Activated naive CD8-positive, alpha-beta T cell (primary cell): Measurements from ENCODE around the gene FTCD.

Source experiments
- H3K27ac Mint-ChIP-seq: one replicate; pipeline ENCODE4 v1.8.0; 2021; ENCODE audit warnings: mixed read lengths
- H3K27me3 Mint-ChIP-seq: one replicate; pipeline ENCODE4 v1.8.0; 2021; ENCODE audit warnings: mixed read lengths
- H3K36me3 Mint-ChIP-seq: one replicate; pipeline ENCODE4 v1.8.0; 2021; ENCODE audit warnings: mixed read lengths
- H3K4me1 Mint-ChIP-seq: one replicate; pipeline ENCODE4 v1.8.0; 2021; ENCODE audit warnings: low read depth, mixed read lengths
- H3K4me3 Mint-ChIP-seq: one replicate; pipeline ENCODE4 v1.8.0; 2021; ENCODE audit warnings: mild to moderate bottlenecking, mixed read lengths
- H3K9me3 Mint-ChIP-seq: one replicate; pipeline ENCODE4 v1.8.0; 2021; ENCODE audit warnings: low read depth, mixed read lengths

FTCD gene

GRCh38 chr21:46120301-46121285 is 34.8 kb downstream of the FTCD start:
- H3K4me1 Mint-ChIP-seq = no peaks in the 10 kb centered on the region
- H3K36me3 Mint-ChIP-seq = peaks cover 2% of the 10 kb centered on the region
- no peaks in the 10 kb centered on the region for H3K27me3 Mint-ChIP-seq
- H3K4me3 Mint-ChIP-seq = no peak overlapping the region
- no peak overlapping the region for H3K27ac Mint-ChIP-seq
- H3K9me3 Mint-ChIP-seq = no peaks in the 10 kb centered on the region

- H3K4me1 Mint-ChIP-seq = no peaks in the 10 kb centered on the region
- H3K4me3 Mint-ChIP-seq = no peak overlapping the region
- peaks cover 3% of the 10 kb centered on the region for H3K36me3 Mint-ChIP-seq
- H3K27me3 Mint-ChIP-seq = no peaks in the 10 kb centered on the region
- H3K9me3 Mint-ChIP-seq = no peaks in the 10 kb centered on the region
- no peak overlapping the region for H3K27ac Mint-ChIP-seq
Observed at GRCh38 chr21:46119637-46120271, 35.6 kb downstream of the FTCD start.

- H3K4me1 Mint-ChIP-seq = no peaks in the 10 kb centered on the region
- H3K27ac Mint-ChIP-seq = no peak overlapping the region
- H3K27me3 Mint-ChIP-seq = no peaks in the 10 kb centered on the region
- H3K9me3 Mint-ChIP-seq = no peaks in the 10 kb centered on the region
- H3K36me3 Mint-ChIP-seq = peaks cover 4% of the 10 kb centered on the region
- H3K4me3 Mint-ChIP-seq = no peak overlapping the region
Observed at GRCh38 chr21:46119144-46119636, 36.2 kb downstream of the FTCD start.

GRCh38 chr21:46118316-46119143 is 36.8 kb downstream of the FTCD start:
- Mint-ChIP-seq H3K4me1 (no peaks in the 10 kb centered on the region), H3K4me3 (no peak overlapping the region), H3K9me3 (no peaks in the 10 kb centered on the region), H3K36me3 (peaks cover 2% of the 10 kb centered on the region), H3K27ac (no peak overlapping the region), H3K27me3 (no peaks in the 10 kb centered on the region)

- H3K36me3 Mint-ChIP-seq = peaks cover 2% of the 10 kb centered on the region
- H3K9me3 Mint-ChIP-seq = no peaks in the 10 kb centered on the region
- H3K27me3 Mint-ChIP-seq = no peaks in the 10 kb centered on the region
- no peak overlapping the region for H3K27ac Mint-ChIP-seq
- no peaks in the 10 kb centered on the region for H3K4me1 Mint-ChIP-seq
- H3K4me3 Mint-ChIP-seq = no peak overlapping the region
Observed at GRCh38 chr21:46117586-46118315, 37.6 kb downstream of the FTCD start.

- H3K4me3 Mint-ChIP-seq = no peak overlapping the region
- H3K27me3 Mint-ChIP-seq = no peaks in the 10 kb centered on the region
- no peaks in the 10 kb centered on the region for H3K4me1 Mint-ChIP-seq
- H3K27ac Mint-ChIP-seq = no peak overlapping the region
- H3K36me3 Mint-ChIP-seq = peaks cover 2% of the 10 kb centered on the region
- no peaks in the 10 kb centered on the region for H3K9me3 Mint-ChIP-seq
Observed at GRCh38 chr21:46116776-46117585, 38.4 kb downstream of the FTCD start.

GRCh38 chr21:46116189-46116775 is 39.1 kb downstream of the FTCD start:
- Mint-ChIP-seq H3K27ac (no peak overlapping the region), H3K4me1 (no peaks in the 10 kb centered on the region), H3K9me3 (no peaks in the 10 kb centered on the region), H3K36me3 (peaks cover 2% of the 10 kb centered on the region), H3K27me3 (no peaks in the 10 kb centered on the region), H3K4me3 (no peak overlapping the region)

GRCh38 chr21:46115441-46116188 is 39.8 kb downstream of the FTCD start:
- Mint-ChIP-seq H3K27me3 (no peaks in the 10 kb centered on the region), H3K4me3 (no peak overlapping the region), H3K9me3 (no peaks in the 10 kb centered on the region), H3K27ac (no peak overlapping the region), H3K36me3 (peaks cover 2% of the 10 kb centered on the region), H3K4me1 (no peaks in the 10 kb centered on the region)

GRCh38 chr21:46114963-46115362 is 40.4 kb downstream of the FTCD start:
- H3K4me1 Mint-ChIP-seq = no peaks in the 10 kb centered on the region
- H3K27me3 Mint-ChIP-seq = no peaks in the 10 kb centered on the region
- no peaks in the 10 kb centered on the region for H3K9me3 Mint-ChIP-seq
- H3K4me3 Mint-ChIP-seq = no peak overlapping the region
- H3K36me3 Mint-ChIP-seq = peaks cover 2% of the 10 kb centered on the region
- no peak overlapping the region for H3K27ac Mint-ChIP-seq

GRCh38 chr21:46113497-46114176 is 41.7 kb downstream of the FTCD start:
- no peak overlapping the region for H3K27ac Mint-ChIP-seq
- H3K27me3 Mint-ChIP-seq = no peaks in the 10 kb centered on the region
- H3K36me3 Mint-ChIP-seq = peaks cover 3% of the 10 kb centered on the region
- no peaks in the 10 kb centered on the region for H3K9me3 Mint-ChIP-seq
- H3K4me3 Mint-ChIP-seq = no peak overlapping the region
- no peaks in the 10 kb centered on the region for H3K4me1 Mint-ChIP-seq

- no peak overlapping the region for H3K27ac Mint-ChIP-seq
- no peaks in the 10 kb centered on the region for H3K4me1 Mint-ChIP-seq
- no peaks in the 10 kb centered on the region for H3K9me3 Mint-ChIP-seq
- no peaks in the 10 kb centered on the region for H3K27me3 Mint-ChIP-seq
- H3K4me3 Mint-ChIP-seq = no peak overlapping the region
- H3K36me3 Mint-ChIP-seq = peaks cover 7% of the 10 kb centered on the region
Observed at GRCh38 chr21:46112725-46113215, 42.6 kb downstream of the FTCD start.
